ENCODE results near the gene MDM2. TPM values are rescaled to one million over a fixed set of nuclear protein-coding genes. Genes with fewer than 3 reads are reported as not detected.

The MDM2 gene
- total and polyA plus RNA-seq, 9 of the 15 experiments (the other 6 are each of a cell fraction or from before 2014, with no cell fraction given) = 13.6 to 100 (median 49.0) TPM

DNA sequence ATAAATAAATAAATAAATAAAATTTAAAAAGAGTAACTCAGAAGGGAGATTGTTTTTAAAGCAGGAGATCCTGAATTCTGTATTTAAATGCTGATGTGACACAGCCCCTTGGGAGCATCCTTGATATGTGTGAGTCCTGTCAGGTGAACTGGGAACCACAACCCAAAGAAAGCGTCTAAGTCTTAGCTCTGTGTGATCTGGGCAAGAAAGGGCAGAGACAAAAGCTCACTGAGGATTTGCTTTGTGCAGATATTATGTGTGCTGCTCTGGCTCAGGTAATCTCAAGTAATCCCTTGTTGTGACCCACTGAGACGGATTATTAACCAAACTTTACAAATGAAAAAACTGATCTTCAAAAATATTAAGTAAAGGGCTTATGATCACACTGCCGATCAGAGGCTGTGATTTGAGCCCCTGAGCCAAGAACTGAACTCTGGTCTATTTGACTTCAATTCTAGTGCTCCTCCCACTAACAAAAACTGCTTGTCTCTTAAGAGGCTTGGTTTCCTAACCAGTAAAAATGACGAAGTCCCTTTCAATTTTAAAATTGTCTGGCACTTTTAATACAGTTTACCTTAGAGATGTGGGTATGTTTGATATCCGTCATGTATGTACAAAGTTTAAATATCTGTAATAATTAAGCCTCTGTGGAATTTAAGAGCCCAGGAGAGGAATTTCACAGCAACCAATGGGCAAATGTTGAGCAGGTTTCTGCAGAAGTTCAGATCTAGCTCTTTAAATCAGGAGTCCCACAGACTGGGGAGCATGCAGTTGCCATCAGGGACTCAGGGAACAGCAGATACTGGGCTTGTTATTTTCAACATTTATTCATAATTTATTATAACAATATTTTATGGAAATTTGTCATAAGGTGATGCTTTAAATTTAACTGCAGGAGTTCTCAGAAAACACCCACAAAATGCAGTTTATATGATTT, 78.9 kb downstream of the MDM2 start (continued):
- TF ChIP-seq RBBP5 (IDR thresholded peaks at IDR 0.05; ENCODE audit: borderline replicate concordance, insufficient read depth, low read length, poor library complexity, severe bottlenecking) (no peak), CBX1 (IDR thresholded peaks at IDR 0.05; ENCODE audit: low read depth) (no peak), MTA1 (IDR thresholded peaks at IDR 0.05; ENCODE audit: borderline replicate concordance) (no peak), BACH1 (tag; IDR thresholded peaks at IDR 0.05) (no peak)

DNA sequence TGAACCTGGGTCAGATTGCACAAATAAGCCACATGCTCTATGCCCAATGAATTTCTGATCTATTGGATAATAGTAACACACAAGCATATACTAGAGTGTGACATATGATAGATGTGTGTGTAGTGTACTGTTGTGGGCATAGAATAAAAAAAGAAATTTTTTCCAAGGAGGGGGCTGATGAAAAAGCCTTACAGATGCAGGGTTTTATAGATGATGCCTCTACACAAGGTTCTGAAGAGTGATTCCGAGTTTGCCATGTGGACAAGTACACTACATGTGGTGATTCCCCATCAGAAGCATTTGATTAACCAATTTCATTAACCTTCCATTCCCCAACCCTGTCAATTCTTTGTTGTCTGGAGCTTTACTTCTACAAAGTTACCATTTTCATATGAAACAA, 79.7 kb downstream of the MDM2 start:
- FAIRE-seq (no peak), ATAC-seq (no peak), DNase-seq (ENCODE audit: extremely low read depth in 1 of 4, low spot score in 3 of 4) (no peak)
- intact Hi-C loops (cut with micrococcal nuclease) (no loop called here), in situ Hi-C loops (cut with MboI) (no loop called here)
- Histone ChIP-seq H3K36me3 (ENCODE audit: control insufficient read depth, insufficient read depth, low read length) (no peaks in the 10 kb centered on the region), H4K20me1 (replicated peaks; ENCODE audit: control insufficient read depth, insufficient read depth, low read length) (no peaks in the 10 kb centered on the region), H3K9ac (ENCODE audit: insufficient read depth in 1 of 2, low read depth in 2 of 2, low read length in 2 of 2) (no peak overlapping the region), H3K9me3 (replicated peaks; ENCODE audit: control insufficient read depth, insufficient read depth, low read depth, low read length) (no peaks in the 10 kb centered on the region), H3K27ac (ENCODE audit: extremely low read depth, low read depth, low read length) (no peak overlapping the region), H3K4me2 (ENCODE audit: insufficient read depth, low read length) (no peak overlapping the region), H2AFZ (ENCODE audit: low read depth, low read length) (no peak overlapping the region), H3K9me1 (ENCODE audit: control insufficient read depth, insufficient read depth, low read length) (no peaks in the 10 kb centered on the region), H3K27me3 (ENCODE audit: control insufficient read depth in 2 of 2, insufficient read depth in 2 of 2, low read length in 2 of 2) (peaks cover 5 to 26% of the 10 kb centered on the region in 2 experiments; a peak in 3 of 5 replicates), H3K4me1 (replicated peaks in 1 of 2; ENCODE audit: control insufficient read depth in 2 of 2, insufficient read depth in 2 of 2, low read length in 2 of 2) (no peaks in the 10 kb centered on the region), H3K4me3 (no peak overlapping the region), H3K79me2 (ENCODE audit: control insufficient read depth, insufficient read depth, low read length) (no peaks in the 10 kb centered on the region)
- POLR2A ChIA-PET = no interaction called here
- BruUV-seq (replicated peaks) = no TSS peak
- 0% methylated on average over 1 of the region's 1 CpG for WGBS (ENCODE audit: insufficient coverage, low coverage, missing lambda C conversion rate)
- CTCF ChIA-PET (ENCODE audit: low intra/inter-chr PET ratio) = no interaction called here
- no peak for TF ChIP-seq PCBP1 (IDR thresholded peaks at IDR 0.05; ENCODE audit: low read depth, low read length, poor library complexity, severe bottlenecking)
- TF ChIP-seq ZNF384 (IDR thresholded peaks at IDR 0.05; ENCODE audit: low read depth, low read length) = no peak
- no peak for TF ChIP-seq SP1 (CRISPR knock-in tag; IDR thresholded peaks at IDR 0.05)
- no peak for TF ChIP-seq ZNF695 (CRISPR knock-in tag; IDR thresholded peaks at IDR 0.05)
- TF ChIP-seq PTBP1 (IDR thresholded peaks at IDR 0.05; ENCODE audit: low read depth, low read length) = no peak
- TF ChIP-seq, protein P1, sequence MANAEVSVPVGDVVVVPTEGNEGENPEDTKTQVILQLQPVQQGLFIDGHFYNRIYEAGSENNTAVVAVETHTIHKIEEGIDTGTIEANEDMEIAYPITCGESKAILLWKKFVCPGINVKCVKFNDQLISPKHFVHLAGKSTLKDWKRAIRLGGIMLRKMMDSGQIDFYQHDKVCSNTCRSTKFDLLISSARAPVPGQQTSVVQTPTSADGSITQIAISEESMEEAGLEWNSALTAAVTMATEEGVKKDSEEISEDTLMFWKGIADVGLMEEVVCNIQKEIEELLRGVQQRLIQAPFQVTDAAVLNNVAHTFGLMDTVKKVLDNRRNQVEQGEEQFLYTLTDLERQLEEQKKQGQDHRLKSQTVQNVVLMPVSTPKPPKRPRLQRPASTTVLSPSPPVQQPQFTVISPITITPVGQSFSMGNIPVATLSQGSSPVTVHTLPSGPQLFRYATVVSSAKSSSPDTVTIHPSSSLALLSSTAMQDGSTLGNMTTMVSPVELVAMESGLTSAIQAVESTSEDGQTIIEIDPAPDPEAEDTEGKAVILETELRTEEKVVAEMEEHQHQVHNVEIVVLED (CRISPR knock-in tag; IDR thresholded peaks at IDR 0.05) = no peak
- TF ChIP-seq KAT8 (IDR thresholded peaks at IDR 0.05; ENCODE audit: low read depth) = no peak

Measured in K562 (cell line).